ENCODE results near the gene AHNAK2.

- TF ChIP-seq PATZ1 (tag by site-specific recombination; IDR thresholded peaks at IDR 0.05) (no peak), ZNF530 (tag by site-specific recombination; IDR thresholded peaks at IDR 0.05; ENCODE audit: low read depth) (no peak), ZNF785 (tag by site-specific recombination; IDR thresholded peaks at IDR 0.05) (no peak), ZBTB49 (tag by site-specific recombination; IDR thresholded peaks at IDR 0.05; ENCODE audit: low read depth) (no peak), ZNF76 (tag by site-specific recombination; IDR thresholded peaks at IDR 0.05; ENCODE audit: borderline replicate concordance, low read depth) (no peak), ZBTB7A (tag by site-specific recombination; IDR thresholded peaks at IDR 0.05; ENCODE audit: low read depth) (no peak), ZNF501 (tag by site-specific recombination; IDR thresholded peaks at IDR 0.05) (no peak), MZF1 (tag by site-specific recombination; IDR thresholded peaks at IDR 0.05; ENCODE audit: borderline replicate concordance) (no peak), CTCF (tag by site-specific recombination; IDR thresholded peaks at IDR 0.05) (no peak)
These were observed 13.6 kb downstream of the AHNAK2 start for GRCh38 chr14:104964546-104964945.

Data from HEK293 (cell line).